Body of pancreas (tissue), 4 donors: ENCODE measurements around the gene KLHL25.

Source experiments
- POLR2A ChIP-seq, 3 donors: fragments of 450-650 bp; IDR thresholded peaks; one replicate each; pipeline ENCODE4 v1.6.1; 2016; ENCODE audit warnings: antibody characterized with exemption in 3 of 3, mild to moderate bottlenecking in 2 of 3
- TF ChIP-seq, protein P1 (sequence below), 7 experiments: fragments of 450-650 bp in 4 of 7; fragments of 200-600 bp in 3 of 7; sonication (generic) in 3 of 7; IDR thresholded peaks; one replicate each; pipeline ENCODE4 v1.5.1; 2016 to 2019; ENCODE audit warnings: antibody characterized with exemption in 7 of 7

DNA sequence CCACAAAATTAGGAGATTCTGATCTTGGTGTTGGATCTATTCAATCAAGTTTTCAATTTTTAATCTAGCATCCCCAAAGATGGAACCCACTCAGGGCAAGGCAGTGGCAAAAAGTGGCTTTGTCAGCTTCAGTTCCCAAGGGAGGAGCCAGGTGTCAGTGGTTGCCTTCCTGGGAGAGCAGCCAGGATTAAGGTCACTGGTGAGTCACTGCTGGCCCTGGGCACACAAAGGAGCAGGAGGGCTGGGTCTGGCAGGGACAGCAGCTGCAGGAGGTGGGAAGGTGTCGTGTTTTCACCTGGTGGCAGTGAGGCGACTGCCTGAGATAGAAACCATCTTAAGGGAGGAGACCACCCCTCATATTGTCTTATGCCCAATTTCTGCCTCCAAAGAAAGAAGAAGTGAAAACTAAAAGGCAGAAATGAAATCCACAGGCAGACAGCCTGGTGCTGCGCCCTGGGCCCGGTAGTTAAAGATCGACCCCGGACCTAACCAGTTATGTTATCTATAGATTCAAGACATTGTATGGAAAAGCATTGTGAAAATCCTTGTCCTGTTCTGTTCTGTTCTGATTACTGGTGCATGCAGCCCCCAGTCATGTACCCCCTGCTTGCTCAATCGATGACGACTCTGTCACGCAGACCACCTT, 5.9 kb upstream of the KLHL25 start:
- TF ChIP-seq, protein P1, sequence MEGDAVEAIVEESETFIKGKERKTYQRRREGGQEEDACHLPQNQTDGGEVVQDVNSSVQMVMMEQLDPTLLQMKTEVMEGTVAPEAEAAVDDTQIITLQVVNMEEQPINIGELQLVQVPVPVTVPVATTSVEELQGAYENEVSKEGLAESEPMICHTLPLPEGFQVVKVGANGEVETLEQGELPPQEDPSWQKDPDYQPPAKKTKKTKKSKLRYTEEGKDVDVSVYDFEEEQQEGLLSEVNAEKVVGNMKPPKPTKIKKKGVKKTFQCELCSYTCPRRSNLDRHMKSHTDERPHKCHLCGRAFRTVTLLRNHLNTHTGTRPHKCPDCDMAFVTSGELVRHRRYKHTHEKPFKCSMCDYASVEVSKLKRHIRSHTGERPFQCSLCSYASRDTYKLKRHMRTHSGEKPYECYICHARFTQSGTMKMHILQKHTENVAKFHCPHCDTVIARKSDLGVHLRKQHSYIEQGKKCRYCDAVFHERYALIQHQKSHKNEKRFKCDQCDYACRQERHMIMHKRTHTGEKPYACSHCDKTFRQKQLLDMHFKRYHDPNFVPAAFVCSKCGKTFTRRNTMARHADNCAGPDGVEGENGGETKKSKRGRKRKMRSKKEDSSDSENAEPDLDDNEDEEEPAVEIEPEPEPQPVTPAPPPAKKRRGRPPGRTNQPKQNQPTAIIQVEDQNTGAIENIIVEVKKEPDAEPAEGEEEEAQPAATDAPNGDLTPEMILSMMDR (IDR thresholded peaks at IDR 0.05) = peak; percentile 22 to 87 (median 74)
- peak in 1 of 3 donors; percentile 29 for TF ChIP-seq POLR2A (IDR thresholded peaks at IDR 0.05)
